Liver (tissue), 9 donors: ENCODE data around the gene FPR1. TPM values are rescaled to one million over a fixed set of nuclear protein-coding genes. Genes with fewer than 3 reads are reported as not detected.

Experiments used
- DNase-seq: peaks from one replicate; pipeline ENCODE4 v3.0.0-alpha.2; 2017; ENCODE audit warnings: low spot score
- H3K27ac ChIP-seq, 2 donors: one replicate each; pipeline ENCODE4 v1.7.0; 2013; ENCODE audit warnings: inconsistent platforms in 2 of 2, low read length in 2 of 2, control low read depth in 1 of 2, low read depth in 1 of 2, mild to moderate bottlenecking in 1 of 2
- H3K27me3 ChIP-seq, 4 donors: one replicate each; pipeline versions ENCODE4 v1.6.1 to v1.7.0; 2013; ENCODE audit warnings: low read length in 3 of 4, inconsistent platforms in 1 of 4, mild to moderate bottlenecking in 1 of 4, moderate library complexity in 1 of 4; ENCODE audit not compliant: control insufficient read depth in 4 of 4, insufficient read depth in 4 of 4
- H3K36me3 ChIP-seq, 4 donors: one replicate each; pipeline versions ENCODE4 v1.6.1 to v1.7.0; 2013; ENCODE audit warnings: low read length in 3 of 4, mild to moderate bottlenecking in 3 of 4, low read depth in 1 of 4, moderate library complexity in 1 of 4; ENCODE audit not compliant: control insufficient read depth in 4 of 4, insufficient read depth in 3 of 4
- H3K4me1 ChIP-seq, 4 donors: one replicate each; pipeline versions ENCODE4 v1.6.1 to v1.7.0; 2013; ENCODE audit warnings: low read length in 3 of 4, mild to moderate bottlenecking in 3 of 4, moderate library complexity in 1 of 4; ENCODE audit not compliant: control insufficient read depth in 4 of 4, insufficient read depth in 4 of 4
- H3K4me3 ChIP-seq, 3 donors: one replicate each; pipeline versions ENCODE4 v1.6.1 to v1.7.0; 2013; ENCODE audit warnings: low read length in 3 of 3, control low read depth in 1 of 3, low read depth in 1 of 3, mild to moderate bottlenecking in 1 of 3
- H3K9ac ChIP-seq, 2 donors: one replicate each; pipeline ENCODE4 v1.7.0; 2013; ENCODE audit warnings: low read length in 2 of 2, mild to moderate bottlenecking in 2 of 2, moderate library complexity in 2 of 2, control low read depth in 1 of 2, low read depth in 1 of 2
- H3K9me3 ChIP-seq, 4 donors: one replicate each; pipeline versions ENCODE4 v1.6.1 to v1.7.0; 2013; ENCODE audit warnings: low read length in 3 of 4; ENCODE audit not compliant: control insufficient read depth in 4 of 4
- EGR1 ChIP-seq, 2 donors: IDR thresholded peaks; 2 replicates each; pipeline ENCODE4 v1.6.1; 2016 to 2018; ENCODE audit warnings: antibody characterized with exemption in 2 of 2, low read depth in 2 of 2
- FOXA1 ChIP-seq: IDR thresholded peaks from 2 replicates; pipeline ENCODE4 v1.6.1; 2016; ENCODE audit warnings: antibody characterized with exemption
- FOXA2 ChIP-seq: IDR thresholded peaks from 2 replicates; pipeline ENCODE4 v1.6.1; 2016; ENCODE audit warnings: antibody characterized with exemption
- GABPA ChIP-seq, 2 donors: IDR thresholded peaks in 1 of 2; conservative IDR thresholded peaks in 1 of 2; 2 replicates each; pipeline ENCODE4 v1.6.1; 2016; ENCODE audit warnings: antibody characterized with exemption in 2 of 2, mild to moderate bottlenecking in 1 of 2, moderate library complexity in 1 of 2
- HNF4A ChIP-seq, 2 donors: conservative IDR thresholded peaks; 2 replicates each; pipeline ENCODE4 v1.6.1; 2016; ENCODE audit warnings: antibody characterized with exemption in 2 of 2, mild to moderate bottlenecking in 2 of 2
- HNF4G ChIP-seq: IDR thresholded peaks from 2 replicates; pipeline ENCODE4 v1.6.1; 2016; ENCODE audit warnings: antibody characterized with exemption
- JUND ChIP-seq, 2 donors: IDR thresholded peaks; 2 replicates each; pipeline ENCODE4 v1.6.1; 2016; ENCODE audit warnings: antibody characterized with exemption in 2 of 2
- NR2F2 ChIP-seq: IDR thresholded peaks from 2 replicates; pipeline ENCODE4 v1.6.1; 2016; ENCODE audit warnings: antibody characterized with exemption
- RAD21 ChIP-seq, 2 donors: IDR thresholded peaks; 2 replicates each; pipeline ENCODE4 v1.6.1; 2016; ENCODE audit warnings: antibody characterized with exemption in 2 of 2, mild to moderate bottlenecking in 2 of 2
- RXRA ChIP-seq, 2 donors: IDR thresholded peaks; 2 replicates each; pipeline ENCODE4 v1.6.1; 2017 to 2018; ENCODE audit warnings: antibody characterized with exemption in 2 of 2, mild to moderate bottlenecking in 1 of 2
- SP1 ChIP-seq: IDR thresholded peaks from 2 replicates; pipeline ENCODE4 v1.6.1; 2018; ENCODE audit warnings: antibody characterized with exemption, mild to moderate bottlenecking
- TAF1 ChIP-seq: conservative IDR thresholded peaks from 2 replicates; pipeline ENCODE4 v1.6.1; 2016; ENCODE audit warnings: antibody characterized with exemption, mild to moderate bottlenecking
- YY1 ChIP-seq: IDR thresholded peaks from 2 replicates; pipeline ENCODE4 v1.6.1; 2016; ENCODE audit warnings: antibody characterized with exemption, mild to moderate bottlenecking
- ZBTB33 ChIP-seq: IDR thresholded peaks from 2 replicates; pipeline ENCODE4 v1.6.1; 2016; ENCODE audit warnings: antibody characterized with exemption
- WGBS: extraction: QIAGEN DNeasy Blood & Tissue Kit; methylation state at CpG from one replicate; pipeline ENCODE4 v1.1.7; 2013; 5-methylcytosine and 5-hydroxymethylcytosine counted together
- polyA plus RNA-seq, 2 donors: library from polyadenylated mRNA; stranded (reverse) in 1 of 2; unstranded in 1 of 2; fragments of 200-250 nt in 1 of 2; fragments of >200 nt in 1 of 2; fragmentation: Nextera tagmentation in 1 of 2; extraction: Ambion mirVana in 1 of 2; gene quantifications; one replicate each; pipeline versions ENCODE4 v1.2.1 to v1.2.3, GENCODE V29; 2013 to 2015
- total RNA-seq, 2 donors: library from RNA; depleted of rRNA; stranded (reverse); fragments of >200 nt; gene quantifications; one replicate each; pipeline ENCODE4 v1.2.3, GENCODE V29; 2014
- TF ChIP-seq, protein P1 (sequence below): IDR thresholded peaks from 2 replicates; pipeline ENCODE4 v1.6.1; 2016; ENCODE audit warnings: antibody characterized with exemption
- TF ChIP-seq, protein P2 (sequence below): fragments of 150-350 bp; IDR thresholded peaks from 2 replicates; pipeline ENCODE4 v1.5.1; 2017; ENCODE audit warnings: improper control_type of control experiment, low read depth, low read length; ENCODE audit not compliant: missing input control
- TF ChIP-seq, protein P3 (sequence below): IDR thresholded peaks from 2 replicates; pipeline ENCODE4 v1.6.1; 2016; ENCODE audit warnings: antibody characterized with exemption
- TF ChIP-seq, protein P4 (sequence below): IDR thresholded peaks from 2 replicates; pipeline ENCODE4 v1.6.1; 2016; ENCODE audit warnings: antibody characterized with exemption, mild to moderate bottlenecking
- donor health status: healthy.
- donor health status: healthy.
- donor health status: healthy.
- donor health status: healthy.
- donor health status: healthy.

Gene FPR1
- total and polyA plus RNA-seq, 4 donors: 2.7 to 17.0 (median 8.1) TPM

DNA sequence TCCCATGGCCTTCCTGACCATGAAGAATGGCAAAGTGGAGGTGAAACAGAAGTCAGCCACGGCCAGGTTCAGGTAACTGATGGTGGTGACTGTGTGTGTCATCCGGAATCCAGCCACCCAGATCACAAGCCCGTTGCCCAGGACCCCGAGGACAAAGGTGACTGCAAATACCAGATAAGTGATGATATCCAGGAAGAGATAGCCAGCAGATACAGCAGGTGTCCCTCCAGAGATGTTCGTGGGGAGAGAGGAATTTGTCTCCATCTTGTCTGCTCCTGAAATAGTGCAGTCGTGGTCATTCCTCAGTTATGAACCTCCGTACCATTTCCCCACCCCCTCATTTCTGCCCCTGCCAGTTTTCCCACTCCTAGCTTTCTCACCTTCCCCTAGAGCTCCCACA, 4.9 kb downstream of the FPR1 start:
- no peak overlapping the region for H3K9ac ChIP-seq
- H3K36me3 ChIP-seq: no peaks in the 10 kb centered on the region
- no peaks in the 10 kb centered on the region for H3K4me1 ChIP-seq
- no peaks in the 10 kb centered on the region for H3K27me3 ChIP-seq
- 64% methylated on average over 7 of the region's 7 CpGs for WGBS
- peaks cover 0 to 10% (median 5%) of the 10 kb centered on the region in 4 donors for H3K9me3 ChIP-seq
- H3K4me3 ChIP-seq: no peak overlapping the region
- TF ChIP-seq HNF4A (conservative IDR thresholded peaks at IDR 0.05): no peak
- no peak for TF ChIP-seq HNF4G
- no peak for TF ChIP-seq GABPA (IDR thresholded peaks at IDR 0.05 in 1 of 2, conservative IDR thresholded peaks at IDR 0.05 in 1 of 2)
- TF ChIP-seq FOXA2: no peak
- TF ChIP-seq JUND (IDR thresholded peaks at IDR 0.05): no peak
- TF ChIP-seq RXRA (IDR thresholded peaks at IDR 0.05): no peak
- no peak for TF ChIP-seq SP1
- TF ChIP-seq FOXA1: no peak
- TF ChIP-seq, protein P1, sequence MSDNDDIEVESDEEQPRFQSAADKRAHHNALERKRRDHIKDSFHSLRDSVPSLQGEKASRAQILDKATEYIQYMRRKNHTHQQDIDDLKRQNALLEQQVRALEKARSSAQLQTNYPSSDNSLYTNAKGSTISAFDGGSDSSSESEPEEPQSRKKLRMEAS: no peak
- TF ChIP-seq ZBTB33: no peak
- TF ChIP-seq EGR1 (IDR thresholded peaks at IDR 0.05; ENCODE audit: low read depth in 2 of 2): no peak
- no peak for TF ChIP-seq NR2F2
- TF ChIP-seq YY1: no peak
- no peak for TF ChIP-seq RAD21 (IDR thresholded peaks at IDR 0.05)
- TF ChIP-seq, protein P2, sequence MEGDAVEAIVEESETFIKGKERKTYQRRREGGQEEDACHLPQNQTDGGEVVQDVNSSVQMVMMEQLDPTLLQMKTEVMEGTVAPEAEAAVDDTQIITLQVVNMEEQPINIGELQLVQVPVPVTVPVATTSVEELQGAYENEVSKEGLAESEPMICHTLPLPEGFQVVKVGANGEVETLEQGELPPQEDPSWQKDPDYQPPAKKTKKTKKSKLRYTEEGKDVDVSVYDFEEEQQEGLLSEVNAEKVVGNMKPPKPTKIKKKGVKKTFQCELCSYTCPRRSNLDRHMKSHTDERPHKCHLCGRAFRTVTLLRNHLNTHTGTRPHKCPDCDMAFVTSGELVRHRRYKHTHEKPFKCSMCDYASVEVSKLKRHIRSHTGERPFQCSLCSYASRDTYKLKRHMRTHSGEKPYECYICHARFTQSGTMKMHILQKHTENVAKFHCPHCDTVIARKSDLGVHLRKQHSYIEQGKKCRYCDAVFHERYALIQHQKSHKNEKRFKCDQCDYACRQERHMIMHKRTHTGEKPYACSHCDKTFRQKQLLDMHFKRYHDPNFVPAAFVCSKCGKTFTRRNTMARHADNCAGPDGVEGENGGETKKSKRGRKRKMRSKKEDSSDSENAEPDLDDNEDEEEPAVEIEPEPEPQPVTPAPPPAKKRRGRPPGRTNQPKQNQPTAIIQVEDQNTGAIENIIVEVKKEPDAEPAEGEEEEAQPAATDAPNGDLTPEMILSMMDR: no peak
- TF ChIP-seq, protein P3, sequence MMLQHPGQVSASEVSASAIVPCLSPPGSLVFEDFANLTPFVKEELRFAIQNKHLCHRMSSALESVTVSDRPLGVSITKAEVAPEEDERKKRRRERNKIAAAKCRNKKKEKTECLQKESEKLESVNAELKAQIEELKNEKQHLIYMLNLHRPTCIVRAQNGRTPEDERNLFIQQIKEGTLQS: no peak
- TF ChIP-seq, protein P4, sequence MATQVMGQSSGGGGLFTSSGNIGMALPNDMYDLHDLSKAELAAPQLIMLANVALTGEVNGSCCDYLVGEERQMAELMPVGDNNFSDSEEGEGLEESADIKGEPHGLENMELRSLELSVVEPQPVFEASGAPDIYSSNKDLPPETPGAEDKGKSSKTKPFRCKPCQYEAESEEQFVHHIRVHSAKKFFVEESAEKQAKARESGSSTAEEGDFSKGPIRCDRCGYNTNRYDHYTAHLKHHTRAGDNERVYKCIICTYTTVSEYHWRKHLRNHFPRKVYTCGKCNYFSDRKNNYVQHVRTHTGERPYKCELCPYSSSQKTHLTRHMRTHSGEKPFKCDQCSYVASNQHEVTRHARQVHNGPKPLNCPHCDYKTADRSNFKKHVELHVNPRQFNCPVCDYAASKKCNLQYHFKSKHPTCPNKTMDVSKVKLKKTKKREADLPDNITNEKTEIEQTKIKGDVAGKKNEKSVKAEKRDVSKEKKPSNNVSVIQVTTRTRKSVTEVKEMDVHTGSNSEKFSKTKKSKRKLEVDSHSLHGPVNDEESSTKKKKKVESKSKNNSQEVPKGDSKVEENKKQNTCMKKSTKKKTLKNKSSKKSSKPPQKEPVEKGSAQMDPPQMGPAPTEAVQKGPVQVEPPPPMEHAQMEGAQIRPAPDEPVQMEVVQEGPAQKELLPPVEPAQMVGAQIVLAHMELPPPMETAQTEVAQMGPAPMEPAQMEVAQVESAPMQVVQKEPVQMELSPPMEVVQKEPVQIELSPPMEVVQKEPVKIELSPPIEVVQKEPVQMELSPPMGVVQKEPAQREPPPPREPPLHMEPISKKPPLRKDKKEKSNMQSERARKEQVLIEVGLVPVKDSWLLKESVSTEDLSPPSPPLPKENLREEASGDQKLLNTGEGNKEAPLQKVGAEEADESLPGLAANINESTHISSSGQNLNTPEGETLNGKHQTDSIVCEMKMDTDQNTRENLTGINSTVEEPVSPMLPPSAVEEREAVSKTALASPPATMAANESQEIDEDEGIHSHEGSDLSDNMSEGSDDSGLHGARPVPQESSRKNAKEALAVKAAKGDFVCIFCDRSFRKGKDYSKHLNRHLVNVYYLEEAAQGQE: no peak
- DNase-seq: no peak
- H3K27ac ChIP-seq: no peak overlapping the region

DNA sequence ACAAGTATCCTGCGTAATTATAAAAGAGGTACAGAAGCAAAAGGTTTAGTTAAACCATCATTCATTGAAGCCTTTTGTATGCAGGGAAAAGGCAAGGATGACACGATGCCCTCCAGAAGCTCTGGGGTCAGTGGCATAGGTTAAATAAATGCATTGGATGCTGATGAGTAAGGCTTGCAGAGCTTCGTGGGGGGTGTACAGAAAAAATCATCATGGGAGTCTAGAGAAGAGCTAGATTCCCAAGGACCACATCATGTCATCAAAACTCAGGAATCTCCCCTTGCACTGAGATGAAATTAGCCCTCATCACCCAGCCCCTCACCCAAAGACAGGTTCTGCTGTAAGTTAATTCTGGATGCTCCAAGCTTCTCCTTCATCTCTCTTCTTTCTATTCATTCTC, 8.3 kb downstream of the FPR1 start:
- Histone ChIP-seq H3K27me3 (no peaks in the 10 kb centered on the region), H3K9ac (no peak overlapping the region), H3K27ac (no peak overlapping the region), H3K4me3 (no peak overlapping the region), H3K36me3 (no peaks in the 10 kb centered on the region), H3K9me3 (peaks cover 0 to 10% (median 5%) of the 10 kb centered on the region in 4 donors), H3K4me1 (no peaks in the 10 kb centered on the region)
- TF ChIP-seq TAF1 (no peak), NR2F2 (no peak), HNF4A (conservative IDR thresholded peaks at IDR 0.05) (no peak), FOXA1 (no peak), EGR1 (IDR thresholded peaks at IDR 0.05; ENCODE audit: low read depth in 2 of 2) (no peak), RXRA (IDR thresholded peaks at IDR 0.05) (no peak), FOXA2 (no peak)
- TF ChIP-seq, protein P2: no peak
- TF ChIP-seq, protein P3: no peak
- DNase-seq: no peak
- 71% methylated on average over 3 of the region's 3 CpGs for whole genome bisulfite sequencing
